Pancreas (tissue), 10 donors: Measurements from ENCODE around the gene ANK2. TPM values are rescaled to one million over a fixed set of nuclear protein-coding genes. Genes with fewer than 3 reads are reported as not detected.

ENCODE experiments used
- ATAC-seq, 4 donors: fragments of 200-7000 bp; cut with Tn5 transposase; one replicate each; pipeline versions ENCODE4 v1.8.0 to v1.9.1; 2020; ENCODE audit warnings: mild to moderate bottlenecking in 4 of 4, moderate library complexity in 4 of 4
- DNase-seq, 6 donors: peaks; one replicate each; pipeline ENCODE4 v3.0.0-alpha.2; 2020
- FAIRE-seq: peaks from 2 replicates; lab custom pipeline; 2012; peaks lifted over from hg19 to GRCh38; lab: Jason Lieb, UNC
- H3K27ac ChIP-seq, 4 donors: fragments of 200-600 bp; sonication (generic); 1 replicate in 3 of 4; 2 replicates in 1 of 4; pipeline versions ENCODE4 v1.5.0 to v1.8.0; 2020
- H3K27me3 ChIP-seq, 4 donors: fragments of 200-600 bp; one replicate each; pipeline ENCODE4 v1.8.0; 2021
- H3K36me3 ChIP-seq, 3 donors: fragments of 200-600 bp; sonication (generic) in 1 of 3; one replicate each; pipeline versions ENCODE4 v1.5.0 to v1.8.0; 2020 to 2021
- H3K4me1 ChIP-seq, 3 donors: fragments of 200-600 bp; one replicate each; pipeline ENCODE4 v1.8.0; 2021
- H3K4me3 ChIP-seq, 4 donors: fragments of 200-600 bp; sonication (generic) in 2 of 4; one replicate each; pipeline versions ENCODE4 v1.5.0 to v1.8.0; 2020 to 2021
- H3K9me3 ChIP-seq, 4 donors: fragments of 200-600 bp; one replicate each; pipeline ENCODE4 v1.8.0; 2021
- WGBS, 2 donors: extraction: QIAGEN DNeasy Blood & Tissue Kit; methylation state at CpG; one replicate each; pipeline ENCODE4 v1.1.7; 2013; 5-methylcytosine and 5-hydroxymethylcytosine counted together
- intact Hi-C, 3 donors: fragments of 100-400 bp; cut with DNase I; formaldehyde crosslinking; loops; one replicate each; pipeline versions ENCODE4 v1.11.1 to v1.14.2; 2022
- polyA plus RNA-seq, 2 donors: library from polyadenylated mRNA; stranded (reverse); fragments of 200-250 nt; gene quantifications; one replicate each; pipeline ENCODE4 v1.2.3, GENCODE V29; 2013
- total RNA-seq, 6 donors: library from RNA; stranded (reverse); fragmentation: NEBNext Ultra II Directional in 4 of 6; extraction: Animal tissue kit (Norgen Biotek cat#: 25700) in 4 of 6; gene quantifications; one replicate each; pipeline versions ENCODE4 v1.2.1 to v1.2.4, GENCODE V29; 2021 to 2023
- TF ChIP-seq, protein P1 (sequence below), 4 donors: fragments of 200-600 bp; sonication (generic) in 3 of 4; IDR thresholded peaks; one replicate each; pipeline versions ENCODE4 v1.5.0 to v1.8.0; 2021; ENCODE audit warnings: antibody characterized with exemption in 4 of 4
- donor health status: healthy with polysubstance abuse.
- donor health status: DM: no; HTN: no; CAD: no; lungs with moderate emphysema.
- donor health status: DM: no; HTN: no; CAD: no.
- donor health status: control.
- donor health status: control.
- donor health status: Bipolar disorder and iron deficiency.
- donor health status: DM: yes; HTN: yes; CAD: no.
- donor health status: DM: no; HTN: no; CAD: no.
- donor health status: DM: no; HTN: no; CAD: no.
- donor health status: DM: yes; HTN: yes; CAD: no.

The ANK2 gene
- total and polyA plus RNA-seq, 8 donors: 1.0 to 4.2 (median 2.7) TPM

DNA sequence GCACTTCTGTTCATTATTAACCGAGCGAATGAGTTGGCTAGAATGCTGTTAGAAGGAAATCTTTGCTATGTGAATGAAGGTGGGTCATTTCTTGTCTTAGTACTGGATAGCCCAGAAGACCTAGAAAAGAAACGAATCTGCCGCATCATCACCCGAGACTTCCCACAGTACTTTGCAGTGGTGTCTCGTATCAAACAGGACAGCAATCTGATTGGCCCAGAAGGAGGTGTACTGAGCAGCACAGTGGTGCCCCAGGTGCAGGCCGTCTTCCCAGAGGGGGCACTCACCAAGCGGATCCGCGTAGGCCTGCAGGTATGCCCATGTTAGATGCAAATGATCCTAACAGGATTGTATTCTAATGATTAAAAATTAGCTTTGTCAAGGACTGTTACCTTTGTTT is 286.3 kb downstream of the ANK2 start:
- FAIRE-seq (no peak), ATAC-seq (no peak), DNase-seq (no peak)
- 88 to 94% methylated on average over 10 of the region's 10 CpGs for WGBS, 2 donors
- no peaks in the 10 kb centered on the region for H3K9me3 ChIP-seq
- H3K4me3 ChIP-seq: no peak overlapping the region
- no peaks in the 10 kb centered on the region for H3K4me1 ChIP-seq
- H3K36me3 ChIP-seq: no peaks in the 10 kb centered on the region
- no peaks in the 10 kb centered on the region for H3K27me3 ChIP-seq
- intact Hi-C loops: no loop called here
- TF ChIP-seq, protein P1, sequence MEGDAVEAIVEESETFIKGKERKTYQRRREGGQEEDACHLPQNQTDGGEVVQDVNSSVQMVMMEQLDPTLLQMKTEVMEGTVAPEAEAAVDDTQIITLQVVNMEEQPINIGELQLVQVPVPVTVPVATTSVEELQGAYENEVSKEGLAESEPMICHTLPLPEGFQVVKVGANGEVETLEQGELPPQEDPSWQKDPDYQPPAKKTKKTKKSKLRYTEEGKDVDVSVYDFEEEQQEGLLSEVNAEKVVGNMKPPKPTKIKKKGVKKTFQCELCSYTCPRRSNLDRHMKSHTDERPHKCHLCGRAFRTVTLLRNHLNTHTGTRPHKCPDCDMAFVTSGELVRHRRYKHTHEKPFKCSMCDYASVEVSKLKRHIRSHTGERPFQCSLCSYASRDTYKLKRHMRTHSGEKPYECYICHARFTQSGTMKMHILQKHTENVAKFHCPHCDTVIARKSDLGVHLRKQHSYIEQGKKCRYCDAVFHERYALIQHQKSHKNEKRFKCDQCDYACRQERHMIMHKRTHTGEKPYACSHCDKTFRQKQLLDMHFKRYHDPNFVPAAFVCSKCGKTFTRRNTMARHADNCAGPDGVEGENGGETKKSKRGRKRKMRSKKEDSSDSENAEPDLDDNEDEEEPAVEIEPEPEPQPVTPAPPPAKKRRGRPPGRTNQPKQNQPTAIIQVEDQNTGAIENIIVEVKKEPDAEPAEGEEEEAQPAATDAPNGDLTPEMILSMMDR (IDR thresholded peaks at IDR 0.05): no peak
- no peak overlapping the region for H3K27ac ChIP-seq

DNA sequence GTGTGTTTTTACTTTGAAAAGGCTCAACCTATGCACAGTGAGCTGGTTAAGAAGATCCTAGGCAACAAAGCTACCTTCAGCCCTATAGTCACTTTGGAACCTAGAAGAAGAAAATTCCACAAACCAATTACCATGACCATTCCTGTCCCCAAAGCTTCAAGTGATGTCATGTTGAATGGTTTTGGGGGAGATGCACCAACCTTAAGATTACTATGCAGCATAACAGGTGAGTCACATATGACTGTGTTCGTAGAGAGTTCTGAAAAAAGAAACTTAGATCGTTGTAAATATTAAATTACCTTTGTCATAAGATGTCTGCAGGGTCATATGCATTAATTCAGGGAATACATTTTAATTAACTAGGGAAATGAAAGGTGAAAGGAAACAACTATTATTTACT is 287.1 kb downstream of the ANK2 start:
- no peak overlapping the region for H3K4me3 ChIP-seq
- no peaks in the 10 kb centered on the region for H3K9me3 ChIP-seq
- ATAC-seq (no peak), FAIRE-seq (no peak), DNase-seq (no peak)
- no peaks in the 10 kb centered on the region for H3K4me1 ChIP-seq
- WGBS, 2 donors: 64 to 78% methylated on average over 2 of the region's 2 CpGs
- no peaks in the 10 kb centered on the region for H3K27me3 ChIP-seq
- TF ChIP-seq, protein P1 (IDR thresholded peaks at IDR 0.05): no peak
- no peak overlapping the region for H3K27ac ChIP-seq
- intact Hi-C loops: no loop called here
- no peaks in the 10 kb centered on the region for H3K36me3 ChIP-seq

DNA sequence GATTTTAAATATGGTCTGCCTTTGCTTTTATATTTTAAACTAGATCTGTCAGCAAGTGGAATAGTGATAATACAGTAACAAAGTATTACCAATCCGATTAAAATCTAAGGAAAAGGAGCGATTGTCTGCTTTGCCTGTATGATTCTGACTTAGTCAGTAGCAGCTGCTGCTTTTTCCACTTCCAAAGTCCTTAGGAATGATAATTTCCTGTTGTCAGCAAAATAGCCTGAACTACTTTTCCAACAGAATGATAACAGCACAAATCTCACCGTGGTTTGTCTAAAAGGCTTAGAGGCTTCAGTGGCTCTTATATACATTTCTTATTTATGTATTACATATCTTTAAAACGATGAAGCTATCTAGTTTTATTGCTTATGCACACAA is 290.0 kb downstream of the ANK2 start:
- intact Hi-C loops: no loop called here
- H3K27me3 ChIP-seq: no peaks in the 10 kb centered on the region
- no peaks in the 10 kb centered on the region for H3K36me3 ChIP-seq
- no peaks in the 10 kb centered on the region for H3K4me1 ChIP-seq
- DNase-seq (no peak), FAIRE-seq (no peak), ATAC-seq (no peak)
- TF ChIP-seq, protein P1 (IDR thresholded peaks at IDR 0.05): no peak
- no peak overlapping the region for H3K4me3 ChIP-seq
- no peak overlapping the region for H3K27ac ChIP-seq
- WGBS, 2 donors: 21 to 35% methylated on average over 4 of the region's 4 CpGs
- H3K9me3 ChIP-seq: no peaks in the 10 kb centered on the region

DNA sequence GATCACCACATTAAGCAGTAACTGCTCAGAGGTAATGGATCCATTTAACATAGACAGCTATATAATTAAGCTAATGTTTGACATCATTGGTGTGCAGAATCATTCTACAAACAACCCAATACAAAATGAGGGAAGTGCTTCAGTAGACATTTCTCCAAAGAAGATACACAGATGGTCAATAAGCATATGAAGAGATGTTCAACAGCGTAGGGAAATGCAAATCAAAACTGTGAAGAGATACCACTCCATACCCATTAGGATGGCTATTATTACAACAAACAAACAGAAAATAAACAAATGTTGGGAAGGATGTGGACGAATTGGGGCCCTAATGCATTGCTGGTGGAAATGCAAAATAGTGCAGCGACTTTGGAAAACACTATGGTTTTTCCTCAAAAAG is 294.6 kb downstream of the ANK2 start:
- intact Hi-C loops: no loop called here
- no peaks in the 10 kb centered on the region for H3K4me1 ChIP-seq
- DNase-seq (no peak), FAIRE-seq (no peak), ATAC-seq (no peak)
- no peaks in the 10 kb centered on the region for H3K27me3 ChIP-seq
- WGBS, 2 donors: 71 to 82% methylated on average over 3 of the region's 3 CpGs
- no peaks in the 10 kb centered on the region for H3K9me3 ChIP-seq
- H3K27ac ChIP-seq: no peak overlapping the region
- no peak overlapping the region for H3K4me3 ChIP-seq
- no peaks in the 10 kb centered on the region for H3K36me3 ChIP-seq
- TF ChIP-seq, protein P1 (IDR thresholded peaks at IDR 0.05): no peak

DNA sequence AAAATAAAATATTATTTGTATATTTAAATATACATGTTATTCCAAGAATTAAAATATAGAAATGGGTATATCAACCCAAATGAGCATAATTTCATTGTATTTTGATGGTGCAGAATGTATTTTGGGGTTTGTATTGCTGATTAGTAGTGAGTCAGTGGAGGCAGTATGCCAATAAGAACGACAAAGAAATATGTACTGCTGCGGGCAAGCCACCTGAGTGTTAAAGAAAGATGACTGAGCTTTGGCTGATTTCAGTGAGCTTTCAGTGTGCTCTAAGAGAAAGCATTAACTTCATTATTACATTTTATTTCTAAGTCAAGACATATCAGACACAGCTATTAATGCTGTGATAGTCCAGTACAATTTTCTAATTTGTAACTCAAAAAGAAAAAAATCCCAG is 297.8 kb downstream of the ANK2 start:
- H3K36me3 ChIP-seq: no peaks in the 10 kb centered on the region
- TF ChIP-seq, protein P1 (IDR thresholded peaks at IDR 0.05): no peak
- DNase-seq (no peak), ATAC-seq (no peak), FAIRE-seq (no peak)
- H3K27me3 ChIP-seq: no peaks in the 10 kb centered on the region
- H3K9me3 ChIP-seq: no peaks in the 10 kb centered on the region
- H3K4me3 ChIP-seq: no peak overlapping the region
- 66 to 68% methylated on average over 2 of the region's 2 CpGs for WGBS, 2 donors
- H3K4me1 ChIP-seq: no peaks in the 10 kb centered on the region
- no peak overlapping the region for H3K27ac ChIP-seq
- intact Hi-C loops: no loop called here
